HG03060 (cell line): ENCODE measurements around the gene IBSP.

Source experiments
- ATAC-seq: cut with Tn5 transposase; IDR thresholded peaks from one replicate; pipeline ENCODE4 v1.9.1; 2021; ENCODE audit warnings: low read depth, moderate number of reproducible peaks; ENCODE audit not compliant: unreplicated experiment

The IBSP gene

GRCh38 chr4:87835743-87836142, 36.4 kb downstream of the IBSP start:
- no peak for ATAC-seq

GRCh38 chr4:87838205-87838604, 38.9 kb downstream of the IBSP start:
- no peak for ATAC-seq

DNA sequence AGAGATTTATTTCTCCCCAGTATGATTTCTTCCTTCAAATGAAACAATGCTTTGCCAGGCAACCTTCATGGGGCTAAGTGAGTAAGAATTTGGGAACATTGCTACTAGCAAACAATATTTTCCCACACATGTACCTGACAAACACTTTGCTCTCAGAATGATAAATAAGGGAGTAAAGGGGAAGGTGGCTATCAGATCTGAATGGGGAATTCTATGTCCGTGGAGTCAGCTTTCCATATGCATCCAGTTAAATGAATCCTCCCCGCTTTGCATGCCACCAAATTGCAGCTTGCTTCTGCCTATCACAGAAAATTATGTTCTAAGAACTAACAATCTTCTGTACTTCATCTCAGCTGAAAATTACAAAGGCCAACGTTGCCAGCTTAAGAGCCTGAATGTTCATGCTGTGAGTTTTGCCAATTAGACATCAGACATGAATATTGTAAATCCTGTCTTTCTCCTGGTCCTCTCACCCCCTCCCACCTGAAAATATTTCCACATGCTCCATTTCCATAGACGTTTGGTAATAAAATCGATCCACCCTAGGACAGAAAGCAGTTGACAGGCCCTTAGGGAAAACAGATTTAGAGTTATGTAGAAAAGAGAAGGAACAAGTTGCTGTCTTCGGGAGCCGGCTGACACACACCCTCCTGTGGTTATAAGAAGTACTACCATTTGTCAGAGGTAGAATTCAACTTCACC, 39.7 kb downstream of the IBSP start:
- no peak for ATAC-seq

DNA sequence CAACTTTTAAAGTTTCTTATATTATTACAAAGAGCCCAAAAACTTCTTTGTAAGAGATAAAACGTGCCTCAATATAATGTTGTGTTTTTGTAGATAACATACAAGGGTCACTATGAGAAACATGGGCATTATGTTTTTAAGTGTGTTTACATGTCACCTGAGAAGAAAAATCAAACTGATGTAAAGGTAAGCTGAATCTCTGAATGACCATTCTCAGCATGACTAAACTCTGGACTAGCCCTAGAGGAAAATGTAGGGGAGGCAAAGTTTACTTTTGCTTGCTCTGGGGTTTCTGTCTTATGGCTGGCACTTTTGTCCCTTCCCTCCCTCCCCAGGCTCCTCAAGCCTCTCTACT, 40.2 kb downstream of the IBSP start:
- no peak for ATAC-seq

DNA sequence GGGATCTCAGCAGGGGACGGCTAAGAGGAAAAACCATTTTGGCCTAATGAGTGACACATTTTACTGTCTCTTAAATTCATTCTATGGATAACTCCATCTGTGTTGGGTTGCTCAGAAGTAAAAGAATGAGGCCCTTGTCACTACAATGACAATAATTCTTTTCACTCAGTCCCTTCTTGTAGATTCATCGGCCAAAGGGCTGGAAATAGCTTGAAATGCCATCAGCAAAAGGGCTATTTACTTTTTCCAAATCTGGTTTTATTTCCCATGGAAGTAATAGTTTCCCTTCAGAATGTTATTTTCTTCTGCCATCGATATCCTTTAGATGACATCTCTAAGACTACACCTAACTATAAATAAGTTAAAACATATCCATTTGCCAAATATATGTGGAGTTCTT, 40.8 kb downstream of the IBSP start:
- ATAC-seq, result no peak

DNA sequence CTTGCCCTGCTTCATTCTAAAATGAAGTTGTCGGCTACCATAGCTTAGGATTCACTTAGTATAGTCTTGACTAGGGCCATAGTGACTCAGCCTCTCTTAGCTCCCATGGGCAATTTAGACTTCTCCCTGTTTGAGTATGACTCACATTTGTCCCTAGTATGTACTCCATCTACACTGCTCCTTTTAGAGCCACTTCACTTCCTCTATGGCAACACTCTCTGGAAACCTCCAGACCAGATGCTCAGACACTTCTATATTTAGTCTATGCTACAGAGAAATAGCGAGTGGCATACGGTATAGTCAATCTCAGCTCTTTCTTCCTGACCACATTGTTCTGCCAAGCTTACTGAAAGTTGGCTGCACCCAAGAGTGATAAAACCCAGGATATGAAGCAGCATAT, 44.6 kb downstream of the IBSP start:
- ATAC-seq, result no peak

DNA sequence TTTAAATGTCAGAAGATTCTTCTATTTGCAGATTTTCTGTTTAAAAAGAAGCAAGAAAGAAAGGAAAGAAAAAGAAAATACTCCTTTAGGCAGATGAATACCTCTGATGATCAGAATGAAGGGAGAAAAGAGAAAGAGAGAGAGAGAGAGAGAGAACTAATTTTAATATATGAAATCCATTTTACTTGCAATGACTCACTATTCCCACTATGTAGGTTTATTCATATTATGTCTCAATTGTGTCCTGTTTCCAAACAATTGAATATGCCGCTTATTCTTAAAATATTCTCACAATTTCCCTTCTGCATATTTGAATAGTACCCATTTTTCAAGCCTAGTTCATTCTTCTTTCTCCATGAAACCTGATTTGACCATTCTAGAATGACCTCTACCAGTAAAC, 45.1 kb downstream of the IBSP start:
- ATAC-seq, result no peak

GRCh38 chr4:87846226-87846625, 46.9 kb downstream of the IBSP start:
- ATAC-seq, result no peak

DNA sequence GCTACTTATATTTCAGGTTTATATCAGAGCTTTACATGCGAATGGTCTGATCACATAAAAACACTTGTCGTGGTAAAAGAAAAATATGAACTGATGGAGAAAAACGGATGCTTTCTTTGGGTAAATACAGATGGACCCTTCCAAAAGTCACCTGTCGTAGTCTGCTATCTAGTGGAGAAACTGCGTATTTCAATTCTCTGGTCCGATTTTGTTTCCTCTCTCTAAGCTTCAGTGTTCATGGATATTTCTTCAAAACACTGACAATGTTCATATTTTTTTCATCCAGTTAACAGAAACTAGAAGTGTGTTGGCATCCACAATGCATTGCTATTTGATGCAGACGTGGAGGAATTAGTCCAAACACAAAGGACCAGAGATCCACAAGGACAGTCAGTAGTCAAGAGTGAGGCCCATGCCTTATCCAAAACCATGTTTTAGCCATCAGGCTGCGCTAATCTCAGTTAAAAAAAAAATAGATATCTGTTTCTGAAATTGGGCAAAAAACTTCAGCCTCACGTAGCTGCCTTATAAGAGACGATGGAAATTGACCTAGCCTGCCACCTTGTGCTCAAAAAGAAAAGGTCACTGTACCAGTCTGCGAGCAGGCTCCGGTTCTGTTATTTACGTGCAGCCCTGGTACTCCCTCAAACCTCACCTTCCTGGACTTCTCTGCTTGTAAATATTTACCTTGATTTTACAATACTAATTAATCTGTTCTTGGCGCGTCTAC, 49.4 kb downstream of the IBSP start:
- no peak for ATAC-seq

GRCh38 chr4:87849612-87850011, 50.3 kb downstream of the IBSP start:
- no peak for ATAC-seq

DNA sequence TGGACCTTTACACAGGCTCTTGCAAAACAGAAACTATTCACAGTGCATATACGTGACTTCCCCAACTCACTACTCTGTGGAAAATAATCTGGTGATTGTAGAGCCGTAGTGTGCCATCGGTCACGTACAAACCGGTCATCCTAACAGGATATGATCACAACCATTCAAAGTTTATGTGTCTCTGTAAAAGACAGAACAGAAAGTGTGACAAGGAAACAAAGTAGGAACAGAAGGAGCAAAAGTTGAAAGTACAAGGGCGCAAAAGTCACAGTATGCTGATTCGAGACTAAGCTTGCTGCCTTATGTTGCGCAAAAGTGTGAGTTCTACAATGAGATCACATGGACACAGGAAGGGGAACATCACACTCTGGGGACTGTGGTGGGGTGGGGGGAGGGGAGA, 52.0 kb downstream of the IBSP start:
- no peak for ATAC-seq

DNA sequence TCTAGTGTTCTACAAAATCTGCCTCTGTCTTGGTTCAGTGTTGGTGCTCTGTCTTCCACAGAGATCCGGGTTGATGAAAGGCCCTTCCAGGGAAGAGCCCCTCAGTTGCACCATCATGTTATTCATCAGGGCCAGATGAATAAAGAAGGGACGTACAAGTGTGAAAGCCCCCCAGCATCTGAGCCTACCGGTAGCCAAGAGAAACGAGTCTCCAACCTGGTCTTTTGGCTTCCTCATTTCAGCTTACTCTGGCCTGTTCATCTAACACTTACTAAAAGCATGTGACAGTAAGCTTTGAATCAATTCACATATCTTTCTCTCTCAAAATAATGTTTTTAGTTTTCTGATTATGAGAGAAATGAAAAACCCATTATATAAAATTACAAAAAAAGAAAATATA, 52.6 kb downstream of the IBSP start:
- ATAC-seq, result no peak

- ATAC-seq, result no peak
These were observed 53.8 kb downstream of the IBSP start for GRCh38 chr4:87853108-87853507.

- no peak for ATAC-seq
These were observed 54.5 kb downstream of the IBSP start for GRCh38 chr4:87853891-87854290.

GRCh38 chr4:87855559-87855958, 56.2 kb downstream of the IBSP start:
- no peak for ATAC-seq

DNA sequence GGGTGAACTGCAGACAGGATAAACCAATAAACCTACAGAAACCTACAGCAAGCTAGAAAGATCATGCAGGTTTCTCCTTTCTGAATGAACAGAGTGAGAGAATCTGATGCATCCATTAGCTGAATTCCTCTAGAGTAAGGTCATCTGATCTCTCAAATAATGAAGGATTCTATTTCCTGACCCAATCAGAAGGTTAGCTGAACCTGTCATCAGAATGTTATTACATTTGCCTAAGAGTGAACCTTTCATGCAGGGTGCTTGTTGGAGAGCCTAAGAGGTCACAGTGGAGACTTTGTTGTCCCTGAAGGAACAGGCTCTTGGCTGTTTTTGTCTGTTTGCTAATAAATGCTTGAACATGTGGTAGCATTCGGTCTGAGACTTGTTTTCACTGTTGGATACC, 57.5 kb downstream of the IBSP start:
- no peak for ATAC-seq

- ATAC-seq, result no peak
These were observed 58.4 kb downstream of the IBSP start for GRCh38 chr4:87857789-87858188.
